Prostate gland (tissue), 2 donors: ENCODE results near the gene RET.

Experiments
- POLR2A ChIP-seq: fragments of 450-650 bp; IDR thresholded peaks from one replicate; pipeline ENCODE4 v1.6.1; 2016; ENCODE audit warnings: antibody characterized with exemption, mild to moderate bottlenecking
- POLR2AphosphoS5 ChIP-seq: sonication (generic); formaldehyde crosslinking; IDR thresholded peaks from one replicate; pipeline ENCODE4 v1.6.1; 2017; ENCODE audit warnings: antibody characterized with exemption
- TF ChIP-seq, protein P1 (sequence below), 4 experiments: fragments of 200-600 bp in 2 of 4; fragments of 450-650 bp in 2 of 4; sonication (generic) in 2 of 4; IDR thresholded peaks; 1 replicate in 3 of 4; 2 replicates in 1 of 4; pipeline ENCODE4 v1.5.1; 2016 to 2019; ENCODE audit warnings: antibody characterized with exemption in 4 of 4, mild to moderate bottlenecking in 2 of 4, moderate library complexity in 2 of 4

DNA sequence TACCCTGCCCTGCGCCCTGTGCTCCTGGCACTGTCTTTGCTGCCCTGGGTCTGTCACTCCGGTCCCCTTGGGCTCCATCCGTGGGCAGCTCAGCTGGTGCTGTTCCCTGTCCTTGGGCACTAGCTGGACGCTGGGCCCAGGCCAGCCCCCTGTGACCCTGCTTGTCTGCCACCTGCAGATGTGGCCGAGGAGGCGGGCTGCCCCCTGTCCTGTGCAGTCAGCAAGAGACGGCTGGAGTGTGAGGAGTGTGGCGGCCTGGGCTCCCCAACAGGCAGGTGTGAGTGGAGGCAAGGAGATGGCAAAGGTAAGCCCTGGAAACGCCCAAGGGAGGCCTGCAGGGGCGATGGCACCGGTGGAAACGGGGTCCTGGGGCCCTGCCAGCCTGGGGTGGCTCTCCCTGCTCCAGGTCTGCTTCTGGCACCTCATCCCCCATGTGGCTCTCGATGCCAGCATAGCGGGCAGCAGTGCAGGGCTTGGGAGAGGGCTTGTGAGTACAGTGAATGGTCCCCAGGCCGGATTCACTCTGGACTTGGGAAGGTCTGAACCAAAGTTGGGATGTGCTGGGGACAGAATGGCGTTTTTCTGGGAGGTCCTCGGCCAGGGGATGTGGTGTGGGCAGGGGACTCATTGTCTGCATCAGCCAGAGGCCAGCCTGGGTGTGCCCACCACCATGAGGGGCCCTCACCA, 35.2 kb downstream of the RET start:
- TF ChIP-seq, protein P1, sequence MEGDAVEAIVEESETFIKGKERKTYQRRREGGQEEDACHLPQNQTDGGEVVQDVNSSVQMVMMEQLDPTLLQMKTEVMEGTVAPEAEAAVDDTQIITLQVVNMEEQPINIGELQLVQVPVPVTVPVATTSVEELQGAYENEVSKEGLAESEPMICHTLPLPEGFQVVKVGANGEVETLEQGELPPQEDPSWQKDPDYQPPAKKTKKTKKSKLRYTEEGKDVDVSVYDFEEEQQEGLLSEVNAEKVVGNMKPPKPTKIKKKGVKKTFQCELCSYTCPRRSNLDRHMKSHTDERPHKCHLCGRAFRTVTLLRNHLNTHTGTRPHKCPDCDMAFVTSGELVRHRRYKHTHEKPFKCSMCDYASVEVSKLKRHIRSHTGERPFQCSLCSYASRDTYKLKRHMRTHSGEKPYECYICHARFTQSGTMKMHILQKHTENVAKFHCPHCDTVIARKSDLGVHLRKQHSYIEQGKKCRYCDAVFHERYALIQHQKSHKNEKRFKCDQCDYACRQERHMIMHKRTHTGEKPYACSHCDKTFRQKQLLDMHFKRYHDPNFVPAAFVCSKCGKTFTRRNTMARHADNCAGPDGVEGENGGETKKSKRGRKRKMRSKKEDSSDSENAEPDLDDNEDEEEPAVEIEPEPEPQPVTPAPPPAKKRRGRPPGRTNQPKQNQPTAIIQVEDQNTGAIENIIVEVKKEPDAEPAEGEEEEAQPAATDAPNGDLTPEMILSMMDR (IDR thresholded peaks at IDR 0.05), result no peak
- TF ChIP-seq POLR2A (no peak), POLR2AphosphoS5 (no peak)
